ENCODE results near the gene GHITM.
"Not testable (repeated sequence)": the region's sequence is repeated elsewhere in the genome, so short reads cannot be mapped to it uniquely, and the experiment has no call there.

Gene GHITM

GRCh38 chr10:84139126-84140035 is at the start of gene GHITM:
Gene GHITM, plus strand, starts transcription at chr10:84139509. Its CDS starts 1,992 bp downstream, at chr10:84141501.
- no peaks in the 10 kb centered on the region for H3K9me3 Mint-ChIP-seq
- no peaks in the 10 kb centered on the region for H3K27me3 Mint-ChIP-seq
- peak within 1 kb of the TSS; percentile 72 for H3K4me3 Mint-ChIP-seq
- DNase-seq (ENCODE audit: low spot score in 2 of 2), result peak; percentile 99 to 100
- H3K36me3 Mint-ChIP-seq, result peaks cover 8% of the 10 kb centered on the region
- peaks cover 23% of the 10 kb centered on the region for H3K4me1 Mint-ChIP-seq
- H3K27ac Mint-ChIP-seq, result peak within 1 kb of the TSS; percentile 98
- peak; percentile 94 for ATAC-seq (ENCODE audit: low read depth)

- Mint-ChIP-seq H3K4me1 (no peaks in the 10 kb centered on the region), H3K4me3 (no peak overlapping the region), H3K36me3 (no peaks in the 10 kb centered on the region), H3K27ac (no peak overlapping the region), H3K9me3 (no peaks in the 10 kb centered on the region), H3K27me3 (peaks cover 2% of the 10 kb centered on the region)
- no peak for DNase-seq (ENCODE audit: low spot score in 2 of 2)
- no peak for ATAC-seq (ENCODE audit: low read depth)
These were observed 43.4 kb upstream of the GHITM start for GRCh38 chr10:84095811-84096497.

- Mint-ChIP-seq H3K4me3 (no peak overlapping the region), H3K9me3 (no peaks in the 10 kb centered on the region), H3K27me3 (peaks cover 2% of the 10 kb centered on the region), H3K36me3 (no peaks in the 10 kb centered on the region), H3K4me1 (no peaks in the 10 kb centered on the region), H3K27ac (no peak overlapping the region)
- DNase-seq (ENCODE audit: low spot score in 2 of 2) (no peak), ATAC-seq (ENCODE audit: low read depth) (no peak)
These were observed 41.4 kb upstream of the GHITM start for GRCh38 chr10:84097787-84098353.

- DNase-seq (ENCODE audit: low spot score in 2 of 2) (no peak), ATAC-seq (ENCODE audit: low read depth) (no peak)
- Mint-ChIP-seq H3K9me3 (no peaks in the 10 kb centered on the region), H3K36me3 (no peaks in the 10 kb centered on the region), H3K27me3 (peaks cover 2% of the 10 kb centered on the region), H3K4me1 (no peaks in the 10 kb centered on the region), H3K27ac (no peak overlapping the region), H3K4me3 (no peak overlapping the region)
These were observed 40.6 kb upstream of the GHITM start for GRCh38 chr10:84098667-84099066.

DNA sequence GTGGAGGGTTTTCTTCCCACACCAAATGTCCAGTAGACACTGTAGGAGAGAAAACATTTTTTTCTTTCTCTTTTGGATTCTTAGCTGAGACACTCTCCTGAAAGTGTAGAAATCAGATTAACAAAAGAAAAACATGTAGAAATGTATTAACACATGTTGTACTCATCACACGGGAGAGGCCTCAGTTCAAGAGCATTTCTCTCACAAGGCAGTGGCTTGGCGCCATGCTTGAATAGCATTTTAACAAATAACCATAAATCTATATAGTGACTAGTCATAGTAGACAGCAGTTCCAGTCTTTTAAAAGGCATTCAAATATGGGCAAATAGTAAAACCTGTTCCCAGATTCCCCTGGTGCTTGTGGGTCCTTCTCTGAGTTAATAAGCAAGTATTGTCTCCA is 38.3 kb upstream of the GHITM start:
- ATAC-seq (ENCODE audit: low read depth) (no peak), DNase-seq (ENCODE audit: low spot score in 2 of 2) (no peak)
- no peaks in the 10 kb centered on the region for H3K4me1 Mint-ChIP-seq
- no peak overlapping the region for H3K27ac Mint-ChIP-seq
- peaks cover under 1% of the 10 kb centered on the region for H3K27me3 Mint-ChIP-seq
- no peak overlapping the region for H3K4me3 Mint-ChIP-seq
- no peaks in the 10 kb centered on the region for H3K36me3 Mint-ChIP-seq
- no peaks in the 10 kb centered on the region for H3K9me3 Mint-ChIP-seq

- DNase-seq (ENCODE audit: low spot score in 2 of 2), result no peak
- Mint-ChIP-seq H3K9me3 (no peaks in the 10 kb centered on the region), H3K27ac (no peak overlapping the region)
These were observed 30.5 kb upstream of the GHITM start for GRCh38 chr10:84108797-84109196.

DNA sequence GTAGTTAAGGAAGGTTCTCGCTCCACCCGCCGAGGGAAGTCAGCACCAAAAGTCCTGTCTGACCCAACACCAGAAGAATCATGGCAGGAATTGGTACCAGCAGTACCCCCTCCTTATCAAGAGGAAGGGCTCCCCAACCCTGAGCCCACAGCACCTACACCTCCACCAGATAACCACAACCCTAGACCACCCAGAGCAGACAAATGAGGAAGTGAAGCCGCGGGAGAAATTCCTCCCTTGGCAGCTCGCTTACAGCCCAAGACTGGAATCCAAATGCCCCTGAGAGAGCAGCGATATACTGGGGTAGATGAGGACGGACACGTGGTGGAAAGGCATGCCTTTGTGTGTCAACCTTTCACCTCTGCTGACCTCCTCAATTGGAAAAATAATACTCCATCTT is 29.5 kb upstream of the GHITM start:
- ATAC-seq (ENCODE audit: low read depth); H3K27ac Mint-ChIP-seq; H3K4me1 Mint-ChIP-seq; H3K9me3 Mint-ChIP-seq; H3K36me3 Mint-ChIP-seq; H3K27me3 Mint-ChIP-seq; DNase-seq (ENCODE audit: low spot score in 2 of 2); H3K4me3 Mint-ChIP-seq: not testable (repeated sequence)

More at GRCh38 chr10:84108797-84109196, 30.5 kb upstream of the GHITM start:
- Mint-ChIP-seq H3K4me3 (no peak overlapping the region), H3K27me3 (peaks cover 2% of the 10 kb centered on the region), H3K36me3 (no peaks in the 10 kb centered on the region), H3K4me1 (peaks cover 2% of the 10 kb centered on the region)
- ATAC-seq (ENCODE audit: low read depth), result no peak

GRCh38 chr10:84113468-84113867 is 25.8 kb upstream of the GHITM start:
- ATAC-seq (ENCODE audit: low read depth); DNase-seq (ENCODE audit: low spot score in 2 of 2); H3K4me3 Mint-ChIP-seq; H3K4me1 Mint-ChIP-seq; H3K27ac Mint-ChIP-seq; H3K36me3 Mint-ChIP-seq; H3K9me3 Mint-ChIP-seq; H3K27me3 Mint-ChIP-seq: not testable (repeated sequence)

GRCh38 chr10:84114088-84114667 is 25.1 kb upstream of the GHITM start:
- H3K27ac Mint-ChIP-seq, result no peak overlapping the region
- ATAC-seq (ENCODE audit: low read depth) (no peak), DNase-seq (ENCODE audit: low spot score in 2 of 2) (no peak)
- H3K4me1 Mint-ChIP-seq, result peaks cover 2% of the 10 kb centered on the region
- H3K36me3 Mint-ChIP-seq, result no peaks in the 10 kb centered on the region
- no peak overlapping the region for H3K4me3 Mint-ChIP-seq
- no peaks in the 10 kb centered on the region for H3K9me3 Mint-ChIP-seq
- peaks cover 5% of the 10 kb centered on the region for H3K27me3 Mint-ChIP-seq

GRCh38 chr10:84117204-84117603 is 22.1 kb upstream of the GHITM start:
- ATAC-seq (ENCODE audit: low read depth); H3K4me1 Mint-ChIP-seq; H3K36me3 Mint-ChIP-seq; H3K27ac Mint-ChIP-seq; H3K4me3 Mint-ChIP-seq; DNase-seq (ENCODE audit: low spot score in 2 of 2); H3K27me3 Mint-ChIP-seq; H3K9me3 Mint-ChIP-seq: not testable (repeated sequence)

DNA sequence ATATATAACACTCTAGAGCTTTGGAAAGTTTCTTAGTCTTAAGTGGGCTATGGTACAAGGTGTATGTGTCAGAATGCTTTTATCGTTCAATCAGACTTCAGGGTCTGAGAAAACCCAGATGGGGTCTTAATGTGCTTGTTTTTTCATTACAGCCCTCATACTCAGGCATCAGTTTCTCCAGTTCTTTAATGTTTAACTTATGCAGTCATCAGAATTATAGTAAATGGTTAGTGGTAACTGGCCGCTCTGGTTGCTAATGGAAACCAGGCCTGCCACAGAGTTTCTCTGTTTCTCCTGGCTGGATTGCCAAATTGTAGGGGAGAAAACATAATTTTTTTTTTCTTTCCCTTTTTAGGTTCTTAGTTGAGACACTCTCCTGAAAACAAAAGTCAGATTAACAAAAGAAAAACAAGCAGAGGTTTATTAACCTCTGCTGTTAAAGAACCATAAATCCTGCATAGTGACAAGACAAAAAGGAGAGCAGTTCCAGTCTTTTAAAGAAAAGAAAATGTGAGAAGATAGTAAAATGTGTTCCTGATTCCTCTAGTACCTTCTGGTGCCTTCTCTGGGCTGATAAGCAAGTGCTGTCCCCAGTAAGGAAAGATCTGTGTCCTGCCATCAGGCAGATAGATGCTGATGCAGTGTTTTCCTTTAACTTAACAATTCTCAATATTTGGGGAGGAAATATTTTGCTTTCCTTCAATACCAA is 21.5 kb upstream of the GHITM start:
- Mint-ChIP-seq H3K27me3 (peaks cover 6% of the 10 kb centered on the region), H3K36me3 (no peaks in the 10 kb centered on the region), H3K27ac (no peak overlapping the region), H3K9me3 (peaks cover 1% of the 10 kb centered on the region), H3K4me3 (no peak overlapping the region), H3K4me1 (no peaks in the 10 kb centered on the region)
- DNase-seq (ENCODE audit: low spot score in 2 of 2), result no peak
- no peak for ATAC-seq (ENCODE audit: low read depth)

- no peaks in the 10 kb centered on the region for H3K4me1 Mint-ChIP-seq
- H3K27me3 Mint-ChIP-seq, result peaks cover 6% of the 10 kb centered on the region
- DNase-seq (ENCODE audit: low spot score in 2 of 2) (no peak), ATAC-seq (ENCODE audit: low read depth) (no peak)
- H3K4me3 Mint-ChIP-seq, result no peak overlapping the region
- H3K9me3 Mint-ChIP-seq, result peaks cover 1% of the 10 kb centered on the region
- no peak overlapping the region for H3K27ac Mint-ChIP-seq
- H3K36me3 Mint-ChIP-seq, result no peaks in the 10 kb centered on the region
These were observed 20.8 kb upstream of the GHITM start for GRCh38 chr10:84118395-84119006.

GRCh38 chr10:84123362-84123761 is 15.9 kb upstream of the GHITM start:
- Mint-ChIP-seq H3K27ac (no peak overlapping the region), H3K4me1 (no peaks in the 10 kb centered on the region), H3K36me3 (peaks cover 7% of the 10 kb centered on the region), H3K27me3 (peaks cover 9% of the 10 kb centered on the region), H3K4me3 (no peak overlapping the region), H3K9me3 (peaks cover 10% of the 10 kb centered on the region)
- no peak for ATAC-seq (ENCODE audit: low read depth)
- DNase-seq (ENCODE audit: low spot score in 2 of 2), result no peak
